ENCODE data around the gene LIN52. TPM values are rescaled to one million over a fixed set of nuclear protein-coding genes. Genes with fewer than 3 reads are reported as not detected.

The LIN52 gene
- total RNA-seq, 1 donor from 2014 or later: 25.7 TPM

DNA sequence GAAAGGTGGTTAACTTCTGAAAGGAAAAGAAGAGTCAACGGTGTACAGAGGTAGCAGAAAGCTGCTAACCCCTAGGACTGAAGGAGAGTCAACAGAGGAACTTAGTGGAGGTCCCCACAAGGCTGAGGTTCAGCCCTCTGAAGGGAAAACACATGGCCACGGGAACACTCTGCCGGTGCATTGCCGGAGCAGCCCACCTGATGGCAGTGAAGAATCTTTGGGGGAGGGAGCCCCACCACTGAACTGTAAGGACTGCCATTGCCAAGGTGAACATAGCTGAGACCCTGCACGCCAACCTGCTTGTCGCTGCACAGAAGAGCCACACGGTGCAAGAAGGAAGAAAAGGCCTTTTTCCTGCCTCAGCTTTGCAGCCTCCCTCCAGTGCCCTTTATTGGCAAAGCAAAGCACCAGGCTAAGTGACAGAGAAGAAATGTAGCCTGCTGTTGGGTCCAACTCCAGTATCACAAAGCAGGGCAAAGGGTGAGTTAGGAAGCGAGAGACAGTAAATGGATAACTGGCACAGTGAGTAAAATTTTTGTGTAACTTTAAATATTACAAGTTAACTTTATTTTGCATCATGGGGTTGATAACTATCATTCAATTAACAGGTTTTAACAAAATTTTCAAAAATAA lies 76.9 kb downstream of the LIN52 start:
- H3K4me2 ChIP-seq: no peak overlapping the region
- no peaks in the 10 kb centered on the region for H3K36me3 ChIP-seq
- no peaks in the 10 kb centered on the region for H3F3A ChIP-seq (ENCODE audit: low read depth)
- DNase-seq (ENCODE audit: low spot score): peak; percentile 5
- H3K9me3 Mint-ChIP-seq: no peaks in the 10 kb centered on the region
- H3K27me3 Mint-ChIP-seq (ENCODE audit: insufficient read depth, low read depth): peaks cover 2% of the 10 kb centered on the region
- no peak overlapping the region for H3K9ac ChIP-seq
- no peak overlapping the region for H3K4me3 ChIP-seq
- no peak for TF ChIP-seq EZH2 (IDR thresholded peaks at IDR 0.05)
- TF ChIP-seq EZH2phosphoT487 (IDR thresholded peaks at IDR 0.05): no peak
- TF ChIP-seq, protein P1, sequence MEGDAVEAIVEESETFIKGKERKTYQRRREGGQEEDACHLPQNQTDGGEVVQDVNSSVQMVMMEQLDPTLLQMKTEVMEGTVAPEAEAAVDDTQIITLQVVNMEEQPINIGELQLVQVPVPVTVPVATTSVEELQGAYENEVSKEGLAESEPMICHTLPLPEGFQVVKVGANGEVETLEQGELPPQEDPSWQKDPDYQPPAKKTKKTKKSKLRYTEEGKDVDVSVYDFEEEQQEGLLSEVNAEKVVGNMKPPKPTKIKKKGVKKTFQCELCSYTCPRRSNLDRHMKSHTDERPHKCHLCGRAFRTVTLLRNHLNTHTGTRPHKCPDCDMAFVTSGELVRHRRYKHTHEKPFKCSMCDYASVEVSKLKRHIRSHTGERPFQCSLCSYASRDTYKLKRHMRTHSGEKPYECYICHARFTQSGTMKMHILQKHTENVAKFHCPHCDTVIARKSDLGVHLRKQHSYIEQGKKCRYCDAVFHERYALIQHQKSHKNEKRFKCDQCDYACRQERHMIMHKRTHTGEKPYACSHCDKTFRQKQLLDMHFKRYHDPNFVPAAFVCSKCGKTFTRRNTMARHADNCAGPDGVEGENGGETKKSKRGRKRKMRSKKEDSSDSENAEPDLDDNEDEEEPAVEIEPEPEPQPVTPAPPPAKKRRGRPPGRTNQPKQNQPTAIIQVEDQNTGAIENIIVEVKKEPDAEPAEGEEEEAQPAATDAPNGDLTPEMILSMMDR (IDR thresholded peaks at IDR 0.05): no peak
- no peaks in the 10 kb centered on the region for H3K79me2 ChIP-seq (ENCODE audit: low read depth)
- H4K20me1 ChIP-seq (ENCODE audit: low read depth): no peaks in the 10 kb centered on the region
- no peaks in the 10 kb centered on the region for H3K9me3 ChIP-seq (ENCODE audit: low read depth)
- H3K27ac Mint-ChIP-seq: no peak overlapping the region
- H3K36me3 Mint-ChIP-seq: peaks cover 2% of the 10 kb centered on the region
- no peaks in the 10 kb centered on the region for H3K4me1 Mint-ChIP-seq
- H2AFZ ChIP-seq (replicated peaks): no peak overlapping the region
- H3K27me3 ChIP-seq: no peaks in the 10 kb centered on the region
- H3K27ac ChIP-seq: no peak overlapping the region
- H3K4me3 Mint-ChIP-seq: no peak overlapping the region
- H3K4me1 ChIP-seq: no peaks in the 10 kb centered on the region

DNA sequence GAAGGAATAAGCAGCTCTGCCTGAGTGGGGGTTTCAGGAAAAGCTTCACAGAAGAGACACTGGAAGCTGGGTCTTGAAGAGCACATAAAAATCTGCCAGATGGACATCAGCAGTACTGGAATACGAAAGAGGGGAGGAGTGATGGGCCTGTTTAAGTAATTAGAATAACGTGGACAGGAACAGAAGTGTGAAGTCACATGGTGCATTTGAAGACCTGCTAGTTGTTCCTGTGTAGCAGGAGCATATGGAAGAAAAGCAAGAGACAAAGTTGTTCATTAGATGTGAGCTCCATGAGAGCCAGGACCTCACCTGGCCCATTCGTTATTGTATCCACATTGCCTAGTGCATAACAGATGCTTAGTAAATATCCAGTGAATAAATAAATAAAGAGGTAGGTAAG lies 85.2 kb downstream of the LIN52 start:
- Mint-ChIP-seq H3K4me1 (no peaks in the 10 kb centered on the region), H3K36me3 (peaks cover 3% of the 10 kb centered on the region), H3K27ac (no peak overlapping the region), H3K4me3 (no peak overlapping the region), H3K9me3 (no peaks in the 10 kb centered on the region), H3K27me3 (ENCODE audit: insufficient read depth, low read depth) (no peaks in the 10 kb centered on the region)
- Histone ChIP-seq H3K4me2 (no peak overlapping the region), H3K9me3 (ENCODE audit: low read depth) (no peaks in the 10 kb centered on the region), H2AFZ (replicated peaks) (no peak overlapping the region), H3K4me3 (no peak overlapping the region), H3F3A (ENCODE audit: low read depth) (peaks cover 5% of the 10 kb centered on the region), H3K9ac (no peak overlapping the region), H3K79me2 (ENCODE audit: low read depth) (no peaks in the 10 kb centered on the region), H3K4me1 (no peaks in the 10 kb centered on the region), H3K36me3 (no peaks in the 10 kb centered on the region), H3K27ac (no peak overlapping the region), H3K27me3 (no peaks in the 10 kb centered on the region), H4K20me1 (ENCODE audit: low read depth) (no peaks in the 10 kb centered on the region)
- TF ChIP-seq EZH2phosphoT487 (IDR thresholded peaks at IDR 0.05) (no peak), EZH2 (IDR thresholded peaks at IDR 0.05) (no peak)
- TF ChIP-seq, protein P1 (IDR thresholded peaks at IDR 0.05): no peak
- DNase-seq (ENCODE audit: low spot score): no peak

DNA sequence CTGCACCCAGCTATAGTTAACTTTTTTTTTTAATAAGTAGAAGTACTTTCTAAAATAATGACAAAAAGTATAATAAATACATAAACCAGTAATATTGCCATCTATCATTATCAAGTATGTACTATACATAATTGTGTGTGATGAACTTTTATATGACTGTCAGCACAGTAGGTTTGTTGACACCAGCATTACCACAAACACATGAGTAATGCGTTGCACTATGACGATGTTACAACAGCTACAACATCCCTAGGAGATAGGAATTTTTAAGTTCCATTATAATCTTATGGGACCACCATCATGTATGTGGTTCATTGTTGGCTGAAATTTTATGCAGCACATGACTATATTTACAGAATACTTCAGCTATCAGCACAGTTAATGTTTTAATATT lies 91.6 kb downstream of the LIN52 start:
- H3K36me3 Mint-ChIP-seq: no peaks in the 10 kb centered on the region
- Histone ChIP-seq H3K4me2 (no peak overlapping the region), H3K9me3 (ENCODE audit: low read depth) (no peaks in the 10 kb centered on the region), H3F3A (ENCODE audit: low read depth) (no peaks in the 10 kb centered on the region), H3K27ac (no peak overlapping the region), H3K79me2 (ENCODE audit: low read depth) (no peaks in the 10 kb centered on the region), H3K36me3 (no peaks in the 10 kb centered on the region), H3K27me3 (no peaks in the 10 kb centered on the region), H3K4me1 (no peaks in the 10 kb centered on the region), H4K20me1 (ENCODE audit: low read depth) (no peaks in the 10 kb centered on the region), H3K9ac (no peak overlapping the region), H3K4me3 (no peak overlapping the region), H2AFZ (replicated peaks) (no peak overlapping the region)
- TF ChIP-seq, protein P1 (IDR thresholded peaks at IDR 0.05): no peak
- TF ChIP-seq EZH2phosphoT487 (IDR thresholded peaks at IDR 0.05): no peak
- no peak for TF ChIP-seq EZH2 (IDR thresholded peaks at IDR 0.05)
- no peak for DNase-seq (ENCODE audit: low spot score)
- H3K4me3 Mint-ChIP-seq: no peak overlapping the region
- H3K4me1 Mint-ChIP-seq: no peaks in the 10 kb centered on the region
- H3K27me3 Mint-ChIP-seq (ENCODE audit: insufficient read depth, low read depth): no peaks in the 10 kb centered on the region
- no peak overlapping the region for H3K27ac Mint-ChIP-seq
- H3K9me3 Mint-ChIP-seq: no peaks in the 10 kb centered on the region

All from neural progenitor cell (in vitro differentiated cells).